Esophagus squamous epithelium (tissue), 5 donors: ENCODE data around the gene KCNN3. TPM values are rescaled to one million over a fixed set of nuclear protein-coding genes. Genes with fewer than 3 reads are reported as not detected.
A peak's percentile ranks its signal among the peaks of the same experiment; 100 is the strongest.

Experiments used
- DNase-seq: peaks from one replicate; lab custom pipeline; 2025; lab: John Stamatoyannopoulos, UW
- H3K27ac ChIP-seq, 4 donors: fragments of 200-600 bp; sonication (generic); one replicate each; pipeline ENCODE4 v1.5.1; 2016 to 2019; ENCODE audit warnings: mild to moderate bottlenecking in 1 of 4
- H3K27me3 ChIP-seq, 4 donors: fragments of 200-600 bp; sonication (generic); 1 replicate in 3 of 4; 2 replicates in 1 of 4; pipeline versions ENCODE4 v1.5.1 to v1.6.0; 2017 to 2021; ENCODE audit warnings: antibody characterized with exemption in 1 of 4
- H3K36me3 ChIP-seq, 3 donors: fragments of 200-600 bp; sonication (generic); one replicate each; pipeline ENCODE4 v1.5.1; 2016 to 2019
- H3K4me1 ChIP-seq, 3 donors: fragments of 200-600 bp; sonication (generic); one replicate each; pipeline ENCODE4 v1.5.1; 2017 to 2019
- H3K4me3 ChIP-seq, 4 donors: fragments of 200-600 bp; sonication (generic); 1 replicate in 3 of 4; 2 replicates in 1 of 4; pipeline ENCODE4 v1.5.1; 2016 to 2019; ENCODE audit warnings: mild to moderate bottlenecking in 2 of 4, moderate library complexity in 1 of 4
- H3K9me3 ChIP-seq, 3 donors: fragments of 200-600 bp; sonication (generic); one replicate each; pipeline ENCODE4 v1.5.1; 2016 to 2019
- CTCF ChIP-seq, 6 experiments: fragments of 450-650 bp in 4 of 6; fragments of 200-600 bp in 2 of 6; sonication (generic) in 2 of 6; IDR thresholded peaks; one replicate each; pipeline ENCODE4 v1.5.1; 2016 to 2019; ENCODE audit warnings: antibody characterized with exemption in 6 of 6, mild to moderate bottlenecking in 4 of 6, moderate library complexity in 4 of 6
- POLR2A ChIP-seq, 4 donors: fragments of 450-650 bp; IDR thresholded peaks; one replicate each; pipeline ENCODE4 v1.6.1; 2017; ENCODE audit warnings: antibody characterized with exemption in 4 of 4, mild to moderate bottlenecking in 4 of 4, moderate library complexity in 3 of 4
- WGBS, 2 donors: methylation state at CpG; one replicate each; pipeline ENCODE4 v1.1.5; 2018; 5-methylcytosine and 5-hydroxymethylcytosine counted together
- intact Hi-C: fragments of 100-400 bp; cut with DNase I; formaldehyde crosslinking; loops from one replicate; pipeline ENCODE4 v1.15.0; 2022
- total RNA-seq, 4 donors: library from RNA; depleted of rRNA; stranded (reverse); fragments of >200 nt; gene quantifications; one replicate each; pipeline ENCODE4 v1.1.0, GENCODE V29; 2016
- donor health status: DM: yes; HTN: yes; CAD: no.

KCNN3 gene
- total RNA-seq, 4 donors from 2014 or later: 0.08 to 1.7 (median 0.50) TPM

- TF ChIP-seq POLR2A (IDR thresholded peaks at IDR 0.05) (no peak), CTCF (IDR thresholded peaks at IDR 0.05) (no peak)
- intact Hi-C loops: no loop called here
- Histone ChIP-seq H3K27ac (no peak overlapping the region), H3K27me3 (peaks cover 0 to 22% (median 0%) of the 10 kb centered on the region in 4 donors), H3K9me3 (no peaks in the 10 kb centered on the region), H3K36me3 (no peaks in the 10 kb centered on the region), H3K4me1 (peaks cover 0 to 18% (median 8%) of the 10 kb centered on the region in 3 donors), H3K4me3 (no peak overlapping the region)
- 76 to 81% methylated on average over 10 of the region's 10 CpGs for WGBS, 2 donors
- DNase-seq: no peak
These were observed 81.2 kb downstream of the KCNN3 start for GRCh38 chr1:154788886-154789285.

- Histone ChIP-seq H3K27me3 (peaks cover 0 to 22% (median 0%) of the 10 kb centered on the region in 4 donors), H3K36me3 (no peaks in the 10 kb centered on the region), H3K27ac (no peak overlapping the region), H3K4me3 (no peak overlapping the region), H3K4me1 (peaks cover 0 to 18% (median 8%) of the 10 kb centered on the region in 3 donors), H3K9me3 (no peaks in the 10 kb centered on the region)
- TF ChIP-seq CTCF (IDR thresholded peaks at IDR 0.05) (no peak), POLR2A (IDR thresholded peaks at IDR 0.05) (no peak)
- DNase-seq: no peak
- intact Hi-C loops: no loop called here
- WGBS, 2 donors: 82 to 84% methylated on average over 10 to 12 of the region's 12 CpGs
These were observed 81.8 kb downstream of the KCNN3 start for GRCh38 chr1:154788110-154788870.

- intact Hi-C loops: no loop called here
These were observed 83.1 kb downstream of the KCNN3 start for GRCh38 chr1:154786804-154787570.

DNA sequence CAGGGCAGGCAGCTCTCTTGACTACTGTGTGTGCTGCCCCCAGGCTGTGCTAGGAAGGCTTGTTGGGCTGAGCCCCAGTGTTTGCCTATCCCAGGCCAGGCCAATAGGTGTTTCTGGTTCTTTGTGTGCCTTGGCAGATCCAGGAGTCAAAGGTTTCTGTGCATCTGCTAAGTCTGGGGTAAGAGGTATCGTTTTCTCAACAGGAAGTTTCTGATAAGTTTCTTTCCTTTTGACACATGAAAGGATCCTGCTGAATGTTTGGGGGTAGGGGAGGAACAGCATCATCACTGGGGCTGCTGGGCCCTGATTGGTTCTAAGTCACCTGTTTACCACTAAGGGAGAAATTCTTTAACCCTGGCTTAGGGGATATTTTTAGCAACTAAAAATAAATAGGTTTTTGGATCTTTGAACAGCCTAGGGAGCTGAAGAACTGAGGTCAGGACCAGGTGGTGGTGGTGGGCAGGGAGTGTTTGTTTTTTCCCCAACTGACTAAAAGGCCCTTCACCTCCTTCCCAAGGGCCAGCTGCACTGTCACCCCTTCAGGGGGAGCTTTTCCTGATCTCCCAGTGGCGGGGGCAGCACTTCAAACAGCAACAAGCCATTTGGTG is 85.1 kb downstream of the KCNN3 start:
- H3K27ac ChIP-seq: peak overlapping the region in 2 of 4 donors; percentile 47 to 49
- DNase-seq: no peak
- 44 to 47% methylated on average over 2 of the region's 2 CpGs for WGBS, 2 donors
- H3K9me3 ChIP-seq: no peaks in the 10 kb centered on the region
- intact Hi-C loops: no loop called here
- no peak for TF ChIP-seq CTCF (IDR thresholded peaks at IDR 0.05)
- no peak for TF ChIP-seq POLR2A (IDR thresholded peaks at IDR 0.05)
- H3K4me1 ChIP-seq: peaks cover 0 to 16% (median 0%) of the 10 kb centered on the region in 3 donors
- H3K27me3 ChIP-seq: peaks cover 0 to 6% (median 0%) of the 10 kb centered on the region in 4 donors
- H3K36me3 ChIP-seq: no peaks in the 10 kb centered on the region
- no peak overlapping the region for H3K4me3 ChIP-seq

More at GRCh38 chr1:154786804-154787570, 83.1 kb downstream of the KCNN3 start:
- TF ChIP-seq CTCF (IDR thresholded peaks at IDR 0.05) (no peak), POLR2A (IDR thresholded peaks at IDR 0.05) (no peak)
- Histone ChIP-seq H3K27me3 (peaks cover 0 to 14% (median 0%) of the 10 kb centered on the region in 4 donors), H3K4me3 (no peak overlapping the region), H3K4me1 (peaks cover 0 to 24% (median 8%) of the 10 kb centered on the region in 3 donors), H3K36me3 (no peaks in the 10 kb centered on the region), H3K9me3 (no peaks in the 10 kb centered on the region), H3K27ac (no peak overlapping the region)
- no peak for DNase-seq
- 85 to 90% methylated on average over 8 to 10 of the region's 14 CpGs for WGBS, 2 donors
